Endothelial cell (in vitro differentiated cells): Measurements from ENCODE around the gene ULBP1. TPM values are rescaled to one million over a fixed set of nuclear protein-coding genes. Genes with fewer than 3 reads are reported as not detected.
"Not testable (repeated sequence)": the region's sequence is repeated elsewhere in the genome, so short reads cannot be mapped to it uniquely, and the experiment has no call there.

Source experiments
- DNase-seq: peaks from one replicate; pipeline ENCODE4 v3.0.0; 2021; ENCODE audit warnings: low spot score
- H3K27ac Mint-ChIP-seq: one replicate; pipeline ENCODE4 v1.8.0; 2021; ENCODE audit warnings: mixed read lengths, inconsistent platforms; ENCODE audit not compliant: unreplicated experiment
- H3K27me3 Mint-ChIP-seq: one replicate; pipeline ENCODE4 v1.8.0; 2021; ENCODE audit warnings: mild to moderate bottlenecking, moderate library complexity, mixed read lengths, inconsistent platforms; ENCODE audit not compliant: unreplicated experiment
- H3K36me3 Mint-ChIP-seq: one replicate; pipeline ENCODE4 v1.8.0; 2021; ENCODE audit warnings: mild to moderate bottlenecking, low read depth, mixed read lengths, inconsistent platforms; ENCODE audit not compliant: unreplicated experiment
- H3K4me1 Mint-ChIP-seq: one replicate; pipeline ENCODE4 v1.8.0; 2021; ENCODE audit warnings: mild to moderate bottlenecking, mixed read lengths, inconsistent platforms; ENCODE audit not compliant: unreplicated experiment
- H3K4me3 Mint-ChIP-seq: one replicate; pipeline ENCODE4 v1.8.0; 2021; ENCODE audit warnings: mild to moderate bottlenecking, mixed read lengths, inconsistent platforms; ENCODE audit not compliant: unreplicated experiment
- H3K9me3 Mint-ChIP-seq: one replicate; pipeline ENCODE4 v1.8.0; 2021; ENCODE audit warnings: mixed read lengths, inconsistent platforms; ENCODE audit not compliant: unreplicated experiment
- total RNA-seq: library from RNA; stranded (reverse); fragmentation: NEBNext Ultra II Directional; extraction: Animal tissue kit (Norgen Biotek cat#: 25700); gene quantifications from one replicate; pipeline ENCODE4 v1.2.1, GENCODE V29; 2021; ENCODE audit not compliant: unreplicated experiment
- TF ChIP-seq, protein P1 (sequence below): fragments of 200-600 bp; sonication (generic); IDR thresholded peaks from one replicate; pipeline ENCODE4 v1.5.0; 2021; ENCODE audit warnings: antibody characterized with exemption; ENCODE audit not compliant: unreplicated experiment

The ULBP1 gene
- total RNA-seq, 1 donor from 2014 or later = 24.8 TPM

DNA sequence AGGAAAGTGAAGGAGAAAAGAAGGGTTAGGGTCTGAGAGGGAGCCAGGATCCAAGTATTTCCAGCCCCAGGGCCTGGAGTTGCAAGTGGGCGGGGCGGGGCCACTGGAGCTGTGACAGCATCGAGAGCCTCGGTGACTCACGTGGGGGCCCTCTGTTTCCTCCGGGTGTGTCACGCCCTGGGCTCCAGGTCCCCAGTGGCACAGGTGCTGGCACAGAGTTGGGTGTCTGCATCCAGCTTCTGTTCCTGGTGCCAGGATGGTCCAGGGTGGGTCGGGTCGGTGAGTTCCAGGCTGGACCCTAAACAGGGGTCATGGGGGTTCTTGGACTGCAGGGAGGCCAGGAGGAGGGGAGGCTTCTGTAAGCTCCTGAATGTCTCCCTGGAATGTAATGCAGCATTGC, 44.8 kb downstream of the ULBP1 start:
- no peak overlapping the region for H3K27ac Mint-ChIP-seq
- peaks cover 11% of the 10 kb centered on the region for H3K27me3 Mint-ChIP-seq
- DNase-seq = no peak
- peaks cover 46% of the 10 kb centered on the region for H3K4me1 Mint-ChIP-seq
- H3K4me3 Mint-ChIP-seq = no peak overlapping the region
- H3K9me3 Mint-ChIP-seq = no peaks in the 10 kb centered on the region
- TF ChIP-seq, protein P1, sequence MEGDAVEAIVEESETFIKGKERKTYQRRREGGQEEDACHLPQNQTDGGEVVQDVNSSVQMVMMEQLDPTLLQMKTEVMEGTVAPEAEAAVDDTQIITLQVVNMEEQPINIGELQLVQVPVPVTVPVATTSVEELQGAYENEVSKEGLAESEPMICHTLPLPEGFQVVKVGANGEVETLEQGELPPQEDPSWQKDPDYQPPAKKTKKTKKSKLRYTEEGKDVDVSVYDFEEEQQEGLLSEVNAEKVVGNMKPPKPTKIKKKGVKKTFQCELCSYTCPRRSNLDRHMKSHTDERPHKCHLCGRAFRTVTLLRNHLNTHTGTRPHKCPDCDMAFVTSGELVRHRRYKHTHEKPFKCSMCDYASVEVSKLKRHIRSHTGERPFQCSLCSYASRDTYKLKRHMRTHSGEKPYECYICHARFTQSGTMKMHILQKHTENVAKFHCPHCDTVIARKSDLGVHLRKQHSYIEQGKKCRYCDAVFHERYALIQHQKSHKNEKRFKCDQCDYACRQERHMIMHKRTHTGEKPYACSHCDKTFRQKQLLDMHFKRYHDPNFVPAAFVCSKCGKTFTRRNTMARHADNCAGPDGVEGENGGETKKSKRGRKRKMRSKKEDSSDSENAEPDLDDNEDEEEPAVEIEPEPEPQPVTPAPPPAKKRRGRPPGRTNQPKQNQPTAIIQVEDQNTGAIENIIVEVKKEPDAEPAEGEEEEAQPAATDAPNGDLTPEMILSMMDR = no peak
- H3K36me3 Mint-ChIP-seq = no peaks in the 10 kb centered on the region

DNA sequence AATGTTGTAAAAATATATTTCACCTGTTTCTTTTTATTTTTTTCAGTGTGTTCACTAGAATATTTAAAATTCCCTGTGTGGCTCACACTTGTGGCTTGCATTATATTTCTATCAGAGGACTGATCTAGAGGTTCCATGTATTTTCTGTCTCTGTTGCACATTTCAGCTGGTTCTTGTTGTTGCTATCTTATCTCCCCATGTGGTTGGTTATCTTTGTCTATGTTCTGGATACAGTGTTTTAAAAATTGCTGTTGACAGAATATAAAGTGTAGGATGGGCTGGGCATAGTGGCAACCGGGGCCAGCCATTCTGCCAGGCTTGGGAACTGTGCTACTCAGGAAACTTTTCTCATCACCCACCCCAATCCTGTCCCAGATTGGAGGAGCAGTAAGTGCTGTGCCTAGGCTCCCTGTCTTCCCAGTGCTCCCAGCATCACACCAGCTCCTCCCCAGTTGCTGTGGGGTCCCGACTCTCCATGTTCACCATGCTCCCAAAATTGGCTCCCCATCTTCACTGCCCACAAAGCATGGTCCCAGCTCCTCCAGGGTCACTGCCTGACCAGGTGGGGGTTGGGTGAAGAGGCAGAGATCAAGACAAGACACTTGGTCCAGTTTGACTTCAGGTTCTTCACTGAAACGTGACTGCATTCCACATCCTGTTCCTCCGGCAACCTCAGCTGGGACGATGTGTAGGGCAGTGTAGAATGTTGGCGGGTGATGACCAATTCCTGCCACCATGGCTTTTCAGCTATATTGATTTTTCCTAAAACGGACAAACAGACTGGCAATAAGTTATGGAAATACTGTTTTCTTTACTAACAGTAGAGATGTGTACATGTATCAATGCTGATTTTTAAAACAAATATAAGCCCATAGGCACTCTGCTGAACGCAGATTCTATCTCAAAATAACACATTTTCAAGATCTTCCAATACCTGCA, 49.4 kb downstream of the ULBP1 start:
- Mint-ChIP-seq H3K27me3 (peaks cover 18% of the 10 kb centered on the region), H3K4me1 (peaks cover 50% of the 10 kb centered on the region)
- H3K4me3 Mint-ChIP-seq, H3K27ac Mint-ChIP-seq, DNase-seq, H3K36me3 Mint-ChIP-seq, H3K9me3 Mint-ChIP-seq: not testable (repeated sequence)

DNA sequence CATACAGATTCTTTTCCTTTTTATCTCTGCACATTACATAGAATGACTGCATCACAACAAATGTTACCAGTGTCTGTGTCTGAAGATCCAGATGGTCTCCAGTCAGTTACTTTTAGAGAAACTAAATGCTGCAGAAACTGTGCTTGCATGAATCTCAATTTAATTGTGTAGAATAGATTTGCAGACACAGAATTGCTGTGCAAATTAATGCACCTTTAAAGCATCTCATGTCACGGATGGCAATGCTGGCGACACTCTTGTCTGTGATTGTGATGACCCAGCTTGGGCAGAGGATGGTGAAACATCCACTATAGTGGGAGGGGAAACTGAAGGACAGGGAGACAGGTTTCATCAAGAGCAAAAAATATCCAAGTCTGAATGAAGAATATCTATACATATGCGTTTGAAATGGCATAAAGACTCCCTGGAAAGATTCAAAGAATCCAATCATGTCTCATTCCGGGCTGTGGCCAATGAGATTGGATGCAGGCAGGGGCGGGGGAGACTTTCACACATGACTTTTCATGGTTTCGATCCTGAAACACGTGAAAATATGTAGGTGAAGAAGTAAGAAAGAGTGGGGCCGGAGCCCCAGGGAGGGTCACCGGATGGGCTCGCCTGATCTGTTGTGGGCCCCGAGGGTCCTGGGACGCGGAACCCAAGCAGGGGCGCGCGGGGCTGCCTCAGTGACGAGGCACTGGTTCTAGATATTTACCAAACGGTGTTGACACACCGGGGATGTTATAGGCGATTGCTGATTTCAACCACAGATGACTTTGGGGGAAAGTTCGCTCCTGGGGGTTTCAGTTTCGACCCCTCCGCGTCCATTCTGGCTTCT, 50.3 kb downstream of the ULBP1 start:
- Mint-ChIP-seq H3K4me1 (peaks cover 42% of the 10 kb centered on the region), H3K27me3 (peaks cover 16% of the 10 kb centered on the region), H3K4me3 (peak overlapping the region; percentile 82)
- not testable (repeated sequence) for DNase-seq, H3K9me3 Mint-ChIP-seq, H3K36me3 Mint-ChIP-seq, H3K27ac Mint-ChIP-seq

DNA sequence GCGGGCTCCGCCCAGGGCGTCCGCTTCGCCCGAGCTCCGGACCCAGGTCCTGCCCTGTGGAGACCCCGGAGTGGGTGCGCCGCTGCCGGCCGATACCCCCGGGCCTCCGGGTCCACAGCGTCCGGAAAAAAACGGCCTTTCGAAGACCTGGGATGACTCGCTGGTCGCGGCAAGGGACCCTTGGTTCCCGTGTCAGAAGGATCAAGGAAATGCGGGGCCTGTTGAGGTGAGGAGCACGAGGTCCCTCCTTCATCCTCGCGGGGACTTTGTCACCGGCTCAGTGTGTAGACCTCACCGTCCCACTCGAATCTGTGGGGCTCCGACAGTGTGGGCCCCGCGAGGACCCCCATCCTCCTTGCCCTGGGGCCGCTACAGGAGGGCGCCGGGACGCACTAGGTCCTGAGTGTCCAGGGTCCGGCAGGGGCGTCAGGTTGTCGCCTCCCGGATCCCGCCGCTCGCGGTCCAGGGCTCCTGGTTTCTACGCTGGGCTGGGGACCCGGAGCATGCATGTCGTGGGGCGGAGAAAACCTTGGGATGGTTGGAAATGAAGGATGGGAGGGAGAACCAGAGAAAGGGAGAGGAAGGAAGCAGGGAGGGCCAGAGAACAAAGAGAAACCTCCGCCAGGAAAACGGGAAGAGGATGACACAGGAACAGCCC, 51.0 kb downstream of the ULBP1 start:
- not testable (repeated sequence) for H3K9me3 Mint-ChIP-seq, H3K27ac Mint-ChIP-seq, H3K36me3 Mint-ChIP-seq, H3K4me3 Mint-ChIP-seq, DNase-seq
- peaks cover 36% of the 10 kb centered on the region for H3K4me1 Mint-ChIP-seq
- H3K27me3 Mint-ChIP-seq = peaks cover 16% of the 10 kb centered on the region

DNA sequence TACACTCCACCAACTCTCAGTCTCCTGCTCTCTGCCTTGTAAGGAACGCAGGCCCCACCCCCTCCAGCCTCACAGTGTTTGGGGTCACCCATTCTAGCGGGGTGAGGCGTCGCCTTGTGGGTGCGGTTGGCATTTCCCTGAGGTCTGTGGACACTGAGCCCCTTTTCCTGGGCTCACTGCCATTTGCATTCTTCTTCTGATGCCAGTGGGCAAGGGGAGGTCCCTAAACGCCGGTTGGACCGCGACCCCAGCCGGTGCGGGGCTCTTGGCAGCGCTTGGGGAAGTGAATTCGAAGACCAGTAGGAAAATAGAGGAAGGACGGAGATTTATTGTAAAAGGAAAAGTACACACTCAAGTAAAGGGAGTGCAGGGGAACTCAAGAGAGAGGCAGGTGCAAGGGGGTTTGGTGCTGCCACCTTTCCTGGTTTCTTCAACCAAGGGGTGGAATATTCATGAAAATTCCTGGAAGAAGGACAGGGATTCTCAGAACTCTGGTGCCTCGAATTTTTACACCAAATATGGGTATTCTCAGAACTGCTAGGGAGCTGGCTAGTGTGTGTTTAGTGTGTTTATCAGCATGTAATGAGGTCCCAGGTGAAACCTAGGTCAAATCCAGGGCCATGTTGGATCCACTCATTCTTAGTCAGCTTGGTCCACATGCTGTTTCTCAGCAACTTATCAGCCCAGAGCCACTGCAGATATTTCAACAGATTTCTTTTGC, 51.7 kb downstream of the ULBP1 start:
- peaks cover 12% of the 10 kb centered on the region for H3K27me3 Mint-ChIP-seq
- H3K4me1 Mint-ChIP-seq = peaks cover 29% of the 10 kb centered on the region
- not testable (repeated sequence) for H3K36me3 Mint-ChIP-seq, DNase-seq, H3K27ac Mint-ChIP-seq, H3K9me3 Mint-ChIP-seq, H3K4me3 Mint-ChIP-seq

DNA sequence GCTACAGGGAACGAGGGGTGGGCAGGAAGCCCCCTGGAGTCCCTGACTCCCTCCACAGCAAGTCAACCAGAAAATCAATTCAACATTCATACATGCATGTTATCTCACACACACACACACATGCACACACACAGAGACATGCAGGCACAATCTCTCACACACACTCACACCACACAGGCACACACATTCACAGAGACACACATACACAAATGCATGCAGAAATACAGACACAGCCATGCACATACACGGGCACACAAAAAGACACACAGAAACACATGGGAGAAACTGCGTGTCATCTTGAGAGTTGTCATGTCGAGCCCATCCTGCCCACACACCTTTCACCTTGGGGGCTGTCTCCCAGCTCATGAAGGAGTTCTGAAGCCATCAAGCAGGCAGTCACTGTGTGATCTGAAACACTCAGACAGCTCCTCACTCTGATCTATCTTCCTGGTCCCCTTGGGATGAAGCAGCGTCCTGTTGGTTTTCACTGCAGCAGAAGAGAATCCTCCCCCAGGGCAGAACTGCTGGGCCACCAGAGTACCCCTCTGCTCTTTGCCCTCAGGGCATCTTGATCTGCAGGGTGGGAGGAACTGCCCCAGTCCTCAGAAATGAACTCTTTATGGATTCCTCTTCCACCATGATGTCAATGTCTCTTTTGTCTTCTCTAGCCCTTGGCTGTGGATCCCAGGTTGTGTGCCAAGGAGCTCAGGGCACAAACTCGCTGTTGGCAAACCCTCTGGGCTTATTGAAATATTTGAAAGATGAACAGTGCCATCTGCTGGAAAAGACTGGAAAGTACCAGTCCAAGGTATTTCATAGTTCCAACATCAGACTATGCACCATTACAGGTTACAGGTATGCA, 52.8 kb downstream of the ULBP1 start:
- peaks cover 12% of the 10 kb centered on the region for H3K27me3 Mint-ChIP-seq
- no peaks in the 10 kb centered on the region for H3K9me3 Mint-ChIP-seq
- no peak overlapping the region for H3K4me3 Mint-ChIP-seq
- no peak overlapping the region for H3K27ac Mint-ChIP-seq
- peaks cover 22% of the 10 kb centered on the region for H3K4me1 Mint-ChIP-seq
- H3K36me3 Mint-ChIP-seq = no peaks in the 10 kb centered on the region
- TF ChIP-seq, protein P1 = peak; percentile 75
- peak; percentile 51 for DNase-seq
